IMR-90 (cell line): Measurements from ENCODE around the gene DIP2C.

Experiments used
- CEBPB ChIP-seq: IDR thresholded peaks from 2 replicates; pipeline ENCODE4 v1.6.1; 2012; ENCODE audit warnings: low read depth, low read length, improper control_type of control experiment
- RAD21 ChIP-seq: IDR thresholded peaks from 2 replicates; pipeline ENCODE4 v1.6.1; 2012; ENCODE audit warnings: low read length, improper control_type of control experiment
- TF ChIP-seq, protein P1 (sequence below): conservative IDR thresholded peaks from 2 replicates; pipeline ENCODE4 v1.5.1; 2012; ENCODE audit warnings: mild to moderate bottlenecking, low read depth, low read length, improper control_type of control experiment

DNA sequence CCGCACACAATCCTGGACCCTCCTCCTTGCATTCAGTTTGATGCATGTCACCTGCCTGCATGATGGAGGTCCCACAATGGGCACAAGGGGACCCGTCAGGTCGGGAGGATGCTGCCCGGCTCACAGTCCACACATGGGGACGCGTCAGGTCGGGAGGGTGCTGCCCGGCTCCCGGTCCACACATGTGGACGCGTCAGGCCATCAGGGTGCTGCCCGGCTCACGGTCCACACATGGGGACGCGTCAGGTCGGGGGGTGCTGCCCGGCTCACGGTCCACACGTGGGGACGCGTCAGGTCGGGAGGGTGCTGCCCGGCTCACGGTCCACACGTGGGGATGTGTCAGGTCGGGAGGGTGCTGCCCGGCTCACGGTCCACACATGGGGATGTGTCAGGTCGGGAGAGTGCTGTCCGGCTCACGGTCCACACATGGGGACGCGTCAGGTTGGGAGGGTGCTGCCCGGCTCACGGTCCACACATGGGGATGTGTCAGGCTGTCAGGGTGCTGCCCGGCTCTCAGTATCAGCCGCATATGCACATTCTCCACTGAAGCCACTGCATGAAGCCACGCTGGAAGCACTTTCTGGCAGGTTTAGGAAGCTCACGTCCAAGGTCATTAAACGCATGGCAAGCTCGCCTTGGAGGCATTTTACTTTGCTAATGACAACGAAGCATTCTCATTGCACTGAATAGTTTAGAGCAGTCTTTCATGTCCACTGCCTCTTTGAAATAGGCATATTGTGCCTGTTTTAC is 50.3 kb downstream of the DIP2C start:
- TF ChIP-seq CEBPB (no peak), RAD21 (no peak)
- TF ChIP-seq, protein P1, sequence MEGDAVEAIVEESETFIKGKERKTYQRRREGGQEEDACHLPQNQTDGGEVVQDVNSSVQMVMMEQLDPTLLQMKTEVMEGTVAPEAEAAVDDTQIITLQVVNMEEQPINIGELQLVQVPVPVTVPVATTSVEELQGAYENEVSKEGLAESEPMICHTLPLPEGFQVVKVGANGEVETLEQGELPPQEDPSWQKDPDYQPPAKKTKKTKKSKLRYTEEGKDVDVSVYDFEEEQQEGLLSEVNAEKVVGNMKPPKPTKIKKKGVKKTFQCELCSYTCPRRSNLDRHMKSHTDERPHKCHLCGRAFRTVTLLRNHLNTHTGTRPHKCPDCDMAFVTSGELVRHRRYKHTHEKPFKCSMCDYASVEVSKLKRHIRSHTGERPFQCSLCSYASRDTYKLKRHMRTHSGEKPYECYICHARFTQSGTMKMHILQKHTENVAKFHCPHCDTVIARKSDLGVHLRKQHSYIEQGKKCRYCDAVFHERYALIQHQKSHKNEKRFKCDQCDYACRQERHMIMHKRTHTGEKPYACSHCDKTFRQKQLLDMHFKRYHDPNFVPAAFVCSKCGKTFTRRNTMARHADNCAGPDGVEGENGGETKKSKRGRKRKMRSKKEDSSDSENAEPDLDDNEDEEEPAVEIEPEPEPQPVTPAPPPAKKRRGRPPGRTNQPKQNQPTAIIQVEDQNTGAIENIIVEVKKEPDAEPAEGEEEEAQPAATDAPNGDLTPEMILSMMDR: no peak
